ENCODE data around the gene ADRA1B. TPM values are rescaled to one million over a fixed set of nuclear protein-coding genes. Genes with fewer than 3 reads are reported as not detected.

Gene ADRA1B
- total RNA-seq, 1 donor from 2014 or later: 1.9 TPM

GRCh38 chr5:159993194-159993593, 76.9 kb downstream of the ADRA1B start:
- Histone ChIP-seq H3K27me3 (ENCODE audit: insufficient read depth, low read length) (peaks cover 3% of the 10 kb centered on the region), H3K4me3 (ENCODE audit: insufficient read depth, low read depth, low read length) (no peak overlapping the region), H2AFZ (ENCODE audit: low read depth, low read length) (no peak overlapping the region), H3K36me3 (ENCODE audit: insufficient read depth, low read length) (no peaks in the 10 kb centered on the region), H3K79me2 (ENCODE audit: insufficient read depth, low read length) (no peaks in the 10 kb centered on the region), H3K4me1 (ENCODE audit: insufficient read depth, low read length) (no peaks in the 10 kb centered on the region), H4K20me1 (ENCODE audit: insufficient read depth, low read length) (no peaks in the 10 kb centered on the region), H3K4me2 (ENCODE audit: low read length) (no peak overlapping the region), H3K9ac (ENCODE audit: low read length) (no peak overlapping the region), H3K9me3 (ENCODE audit: insufficient read depth, low read depth, low read length) (peaks cover 5% of the 10 kb centered on the region), H3K27ac (ENCODE audit: low read depth, low read length) (no peak overlapping the region)
- Mint-ChIP-seq H3K27me3 (ENCODE audit: low read depth, unreplicated experiment) (peaks cover 9% of the 10 kb centered on the region), H3K36me3 (ENCODE audit: low read depth, unreplicated experiment) (no peaks in the 10 kb centered on the region), H3K4me3 (ENCODE audit: unreplicated experiment) (no peak overlapping the region), H3K27ac (ENCODE audit: unreplicated experiment) (no peak overlapping the region), H3K9me3 (ENCODE audit: unreplicated experiment) (no peaks in the 10 kb centered on the region), H3K4me1 (ENCODE audit: low read depth, unreplicated experiment) (peaks cover 4% of the 10 kb centered on the region)
- TF ChIP-seq EZH2 (IDR thresholded peaks at IDR 0.05; ENCODE audit: insufficient read depth, low read length): no peak
- no peak for TF ChIP-seq CTCF (IDR thresholded peaks at IDR 0.05; ENCODE audit: insufficient read depth, low read depth, low read length)
- no peak for FAIRE-seq
- DNase-seq (ENCODE audit: low read depth): no peak

DNA sequence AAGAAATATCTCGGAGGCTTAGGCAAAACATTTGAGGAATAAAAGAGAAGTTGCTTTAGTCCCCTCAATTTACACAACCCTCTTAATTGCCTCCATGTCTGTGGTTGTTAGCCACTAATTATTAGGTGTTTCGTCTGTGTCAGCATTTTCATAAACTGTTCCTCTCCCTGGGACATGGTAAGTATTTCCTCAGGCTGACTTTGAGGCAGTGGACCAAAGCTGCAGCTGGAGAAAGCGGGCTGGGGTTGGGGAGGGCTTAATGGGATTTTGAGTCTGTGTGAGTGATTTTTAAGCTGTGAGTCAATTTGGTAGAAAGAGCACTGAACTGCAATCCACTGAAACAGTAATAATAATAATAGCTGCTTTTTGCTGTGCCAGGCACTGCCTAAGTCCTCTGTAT, 79.6 kb downstream of the ADRA1B start:
- H3K27me3 Mint-ChIP-seq (ENCODE audit: low read depth, unreplicated experiment): peaks cover 1% of the 10 kb centered on the region
- H4K20me1 ChIP-seq (ENCODE audit: insufficient read depth, low read length): no peaks in the 10 kb centered on the region
- no peak overlapping the region for H3K4me2 ChIP-seq (ENCODE audit: low read length)
- no peak overlapping the region for H3K4me3 ChIP-seq (ENCODE audit: insufficient read depth, low read depth, low read length)
- no peaks in the 10 kb centered on the region for H3K36me3 ChIP-seq (ENCODE audit: insufficient read depth, low read length)
- H3K4me3 Mint-ChIP-seq (ENCODE audit: unreplicated experiment): no peak overlapping the region
- H3K27me3 ChIP-seq (ENCODE audit: insufficient read depth, low read length): no peaks in the 10 kb centered on the region
- no peak overlapping the region for H3K27ac ChIP-seq (ENCODE audit: low read depth, low read length)
- no peak for DNase-seq (ENCODE audit: low read depth)
- H3K9ac ChIP-seq (ENCODE audit: low read length): no peak overlapping the region
- H3K4me1 ChIP-seq (ENCODE audit: insufficient read depth, low read length): no peaks in the 10 kb centered on the region
- H2AFZ ChIP-seq (ENCODE audit: low read depth, low read length): no peak overlapping the region
- no peaks in the 10 kb centered on the region for H3K9me3 Mint-ChIP-seq (ENCODE audit: unreplicated experiment)
- no peak for FAIRE-seq
- H3K4me1 Mint-ChIP-seq (ENCODE audit: low read depth, unreplicated experiment): peaks cover 4% of the 10 kb centered on the region
- no peak for TF ChIP-seq EZH2 (IDR thresholded peaks at IDR 0.05; ENCODE audit: insufficient read depth, low read length)
- TF ChIP-seq CTCF (IDR thresholded peaks at IDR 0.05; ENCODE audit: insufficient read depth, low read depth, low read length): no peak
- H3K79me2 ChIP-seq (ENCODE audit: insufficient read depth, low read length): no peaks in the 10 kb centered on the region
- H3K27ac Mint-ChIP-seq (ENCODE audit: unreplicated experiment): no peak overlapping the region
- H3K36me3 Mint-ChIP-seq (ENCODE audit: low read depth, unreplicated experiment): no peaks in the 10 kb centered on the region
- H3K9me3 ChIP-seq (ENCODE audit: insufficient read depth, low read depth, low read length): peaks cover 5% of the 10 kb centered on the region

DNA sequence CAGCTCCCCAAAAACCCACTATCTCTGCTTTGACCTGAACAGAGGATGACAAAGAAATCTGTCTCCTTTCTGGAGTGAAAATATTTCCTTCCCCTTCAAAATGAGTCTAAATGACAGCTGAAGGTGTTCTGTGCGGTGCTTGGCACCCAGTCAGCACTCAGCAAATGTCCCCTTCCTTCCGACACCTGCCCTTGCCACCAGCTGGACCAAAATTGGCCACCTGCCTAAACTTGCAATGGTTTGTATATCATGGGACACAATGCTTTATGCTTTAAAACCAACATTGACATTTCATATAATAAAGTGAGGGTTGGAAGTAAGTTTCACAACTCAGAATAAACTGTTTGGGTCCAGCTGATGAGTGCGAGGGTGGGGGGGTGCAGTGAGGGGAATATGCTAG, 85.2 kb downstream of the ADRA1B start:
- no peak overlapping the region for H3K9ac ChIP-seq (ENCODE audit: low read length)
- H3K79me2 ChIP-seq (ENCODE audit: insufficient read depth, low read length): no peaks in the 10 kb centered on the region
- H3K4me1 ChIP-seq (ENCODE audit: insufficient read depth, low read length): no peaks in the 10 kb centered on the region
- Mint-ChIP-seq H3K27me3 (ENCODE audit: low read depth, unreplicated experiment) (no peaks in the 10 kb centered on the region), H3K4me1 (ENCODE audit: low read depth, unreplicated experiment) (peaks cover 4% of the 10 kb centered on the region), H3K9me3 (ENCODE audit: unreplicated experiment) (no peaks in the 10 kb centered on the region), H3K27ac (ENCODE audit: unreplicated experiment) (no peak overlapping the region), H3K4me3 (ENCODE audit: unreplicated experiment) (no peak overlapping the region), H3K36me3 (ENCODE audit: low read depth, unreplicated experiment) (no peaks in the 10 kb centered on the region)
- no peak for DNase-seq (ENCODE audit: low read depth)
- H3K9me3 ChIP-seq (ENCODE audit: insufficient read depth, low read depth, low read length): no peaks in the 10 kb centered on the region
- H3K36me3 ChIP-seq (ENCODE audit: insufficient read depth, low read length): no peaks in the 10 kb centered on the region
- H3K27me3 ChIP-seq (ENCODE audit: insufficient read depth, low read length): no peaks in the 10 kb centered on the region
- no peak overlapping the region for H2AFZ ChIP-seq (ENCODE audit: low read depth, low read length)
- H3K27ac ChIP-seq (ENCODE audit: low read depth, low read length): no peak overlapping the region
- H3K4me2 ChIP-seq (ENCODE audit: low read length): no peak overlapping the region
- H4K20me1 ChIP-seq (ENCODE audit: insufficient read depth, low read length): no peaks in the 10 kb centered on the region
- no peak for TF ChIP-seq EZH2 (IDR thresholded peaks at IDR 0.05; ENCODE audit: insufficient read depth, low read length)
- no peak for FAIRE-seq
- no peak overlapping the region for H3K4me3 ChIP-seq (ENCODE audit: insufficient read depth, low read depth, low read length)
